ENCODE data around the gene TKTL1. TPM values are rescaled to one million over a fixed set of nuclear protein-coding genes. Genes with fewer than 3 reads are reported as not detected.

Gene TKTL1
- polyA plus RNA-seq, 12 donors, result 0.08 to 0.63 (median 0.35) TPM; not detected in 2

GRCh38 chrX:154308108-154308946, 12.7 kb downstream of the TKTL1 start:
- peak; percentile 25 for DNase-seq

- no peak for DNase-seq
Observed at GRCh38 chrX:154309041-154309775, 13.6 kb downstream of the TKTL1 start.

- DNase-seq, result no peak
Observed at GRCh38 chrX:154310616-154311536, 15.3 kb downstream of the TKTL1 start.

DNA sequence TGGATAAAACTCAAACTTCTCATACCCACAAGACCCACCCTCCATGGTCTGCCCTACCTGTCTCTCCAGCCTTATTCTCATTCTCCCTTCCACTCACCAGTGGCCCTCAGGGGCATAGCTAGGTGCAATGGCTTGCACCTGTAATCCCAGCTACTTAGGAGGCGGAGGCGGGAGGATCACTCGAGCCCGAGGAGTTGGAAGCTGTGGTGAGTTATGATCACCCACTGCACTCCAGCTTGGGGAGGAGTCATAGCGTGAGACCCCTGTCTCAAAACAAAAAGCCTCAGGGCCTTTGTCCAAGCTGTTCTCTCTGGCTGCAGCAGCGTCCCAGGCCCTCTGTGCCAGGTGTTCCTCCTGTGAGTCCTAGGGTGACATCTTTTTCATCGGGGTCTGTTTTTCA, 16.5 kb downstream of the TKTL1 start:
- no peak for DNase-seq

- no peak for DNase-seq
Observed at GRCh38 chrX:154313147-154313546, 17.6 kb downstream of the TKTL1 start.

DNA sequence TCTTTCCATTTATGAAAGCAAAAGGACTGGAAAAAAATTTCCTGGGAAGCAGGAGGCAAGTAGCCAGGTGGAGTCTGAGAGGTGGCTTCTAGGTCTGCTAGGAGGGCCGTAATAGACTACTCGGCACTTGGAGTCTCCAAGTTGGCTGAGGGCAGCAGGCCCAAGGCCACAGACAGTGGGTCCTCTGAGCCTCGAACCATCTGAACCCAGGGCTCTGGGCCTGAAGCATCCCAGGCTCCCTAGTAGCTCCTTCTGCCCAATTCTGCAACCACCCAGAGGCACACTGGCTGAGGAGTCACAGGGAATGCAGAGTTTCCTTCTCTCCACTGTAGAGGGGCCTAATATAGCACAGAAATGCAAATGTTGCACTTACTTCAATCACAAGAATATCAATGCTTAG, 19.8 kb downstream of the TKTL1 start:
- DNase-seq, result no peak

GRCh38 chrX:154317391-154317995, 21.9 kb downstream of the TKTL1 start:
- DNase-seq, result no peak

DNA sequence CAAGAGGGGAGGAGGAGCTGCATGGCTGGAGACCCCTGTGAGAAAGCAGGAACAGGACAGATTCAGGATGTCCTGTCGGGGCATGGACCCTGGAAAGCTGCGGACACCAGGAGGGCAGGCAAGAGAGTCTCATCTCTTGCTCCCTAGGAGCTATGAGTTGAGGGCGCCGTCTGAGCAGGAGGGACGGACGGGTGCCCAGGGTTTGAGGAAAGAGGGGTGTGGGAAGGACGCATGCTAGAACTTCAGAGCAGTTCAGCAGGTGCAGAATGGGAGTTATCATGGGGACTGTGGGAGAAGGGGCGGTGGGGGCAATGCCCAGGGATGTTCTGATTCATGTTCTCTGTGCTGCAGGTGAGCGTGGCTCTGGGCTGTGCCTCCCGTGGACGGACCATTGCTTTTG, 24.8 kb downstream of the TKTL1 start:
- no peak for DNase-seq

GRCh38 chrX:154321152-154321551, 25.6 kb downstream of the TKTL1 start:
- no peak for DNase-seq

- DNase-seq, result no peak
Observed at GRCh38 chrX:154321594-154321993, 26.0 kb downstream of the TKTL1 start.

- DNase-seq, result no peak
Observed at GRCh38 chrX:154322890-154323289, 27.3 kb downstream of the TKTL1 start.

DNA sequence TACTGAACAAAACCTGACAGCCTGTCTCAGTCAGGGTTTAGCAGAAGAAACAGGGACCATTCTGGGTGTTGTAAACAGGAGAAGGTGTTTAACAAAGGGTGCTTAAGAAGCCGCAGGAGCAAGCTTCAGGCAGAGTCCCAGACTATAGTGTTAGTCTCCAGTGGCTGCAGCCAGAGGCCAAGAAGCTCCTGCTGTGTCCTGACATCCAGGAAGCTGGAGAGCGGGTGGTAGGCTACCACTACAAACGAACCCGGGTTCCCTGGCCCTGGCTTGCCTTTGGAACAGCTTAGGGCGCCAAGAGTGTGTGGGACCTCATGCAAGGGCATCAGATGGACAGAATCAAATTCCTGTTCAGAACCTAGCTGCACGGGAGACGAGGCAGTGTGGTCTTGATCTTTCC, 27.9 kb downstream of the TKTL1 start:
- no peak for DNase-seq

DNA sequence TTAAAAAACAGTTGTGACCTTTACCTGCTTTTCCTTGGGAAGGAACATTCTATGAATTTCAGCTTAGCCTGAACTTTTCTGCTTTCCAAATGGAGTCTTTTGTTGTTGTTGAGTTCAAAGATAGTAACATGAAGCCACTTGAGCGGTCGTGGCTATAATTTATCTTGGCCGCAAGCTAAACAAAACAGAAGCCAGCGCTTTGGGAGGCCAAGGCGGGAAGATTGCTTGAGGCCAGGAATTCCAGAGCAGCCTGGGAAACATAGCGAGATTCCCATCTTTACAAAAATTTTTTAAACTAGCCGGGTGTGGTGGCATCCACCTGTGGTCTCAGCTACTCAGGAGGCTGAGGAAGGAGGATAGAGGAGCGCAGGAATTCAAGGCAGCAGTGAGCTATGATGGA, 29.9 kb downstream of the TKTL1 start:
- DNase-seq, result no peak

DNA sequence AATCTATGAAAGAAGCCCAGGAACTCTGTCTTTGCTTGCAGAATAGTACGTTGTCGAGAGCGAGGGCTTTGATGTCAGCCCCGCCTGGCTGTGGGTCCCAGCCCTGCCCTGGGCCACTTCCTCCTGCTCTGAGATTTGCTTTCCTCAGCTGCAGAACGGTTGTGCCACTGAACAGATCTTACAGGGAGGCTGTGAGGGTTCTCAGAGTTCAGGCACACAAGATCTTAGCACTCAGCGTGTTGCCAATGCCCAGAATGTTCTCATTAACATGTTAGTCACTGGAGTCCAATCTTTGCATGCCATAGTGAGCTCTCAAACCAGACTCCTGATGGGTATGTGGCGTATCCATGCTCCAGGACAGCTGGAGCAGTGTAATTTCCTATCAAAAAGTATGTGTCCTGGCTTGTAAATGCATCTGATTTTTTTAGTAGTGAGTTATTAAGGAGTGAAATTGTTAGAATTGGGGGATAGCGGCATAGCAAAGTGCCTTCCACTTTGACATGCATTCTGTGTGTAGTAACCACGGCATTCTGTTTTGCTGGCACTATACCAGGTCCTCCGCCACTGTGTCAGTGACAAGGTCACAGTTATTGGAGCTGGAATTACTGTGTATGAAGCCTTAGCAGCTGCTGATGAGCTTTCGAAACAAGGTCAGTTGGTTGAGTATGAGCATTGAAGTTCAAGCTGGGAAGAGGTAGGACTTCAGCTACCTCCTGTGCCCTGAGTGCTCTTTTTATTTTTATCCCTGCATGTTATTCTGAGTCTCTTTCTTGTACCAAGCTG, 31.6 kb downstream of the TKTL1 start:
- no peak for DNase-seq

DNA sequence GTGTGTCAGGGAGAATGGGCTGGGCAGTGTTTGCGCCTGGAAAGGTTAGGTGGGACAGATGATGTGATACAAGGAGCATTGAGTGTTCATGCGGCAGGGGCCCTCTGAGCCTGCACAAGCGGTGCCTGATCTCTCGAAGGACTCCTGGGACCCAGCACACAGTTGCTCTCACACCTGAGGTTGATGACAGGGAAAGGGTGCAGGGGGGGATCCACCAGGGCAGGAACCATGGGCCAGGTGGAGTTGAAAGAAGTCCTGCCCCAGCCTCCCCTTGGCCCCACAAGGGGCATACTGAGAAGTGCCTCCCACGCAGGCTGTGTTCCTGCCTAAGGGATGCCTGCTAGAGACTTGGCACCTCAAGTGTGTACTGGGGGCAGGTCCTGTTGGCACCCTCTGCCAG, 33.1 kb downstream of the TKTL1 start:
- no peak for DNase-seq

GRCh38 chrX:154329294-154329693, 33.7 kb downstream of the TKTL1 start:
- no peak for DNase-seq

DNA sequence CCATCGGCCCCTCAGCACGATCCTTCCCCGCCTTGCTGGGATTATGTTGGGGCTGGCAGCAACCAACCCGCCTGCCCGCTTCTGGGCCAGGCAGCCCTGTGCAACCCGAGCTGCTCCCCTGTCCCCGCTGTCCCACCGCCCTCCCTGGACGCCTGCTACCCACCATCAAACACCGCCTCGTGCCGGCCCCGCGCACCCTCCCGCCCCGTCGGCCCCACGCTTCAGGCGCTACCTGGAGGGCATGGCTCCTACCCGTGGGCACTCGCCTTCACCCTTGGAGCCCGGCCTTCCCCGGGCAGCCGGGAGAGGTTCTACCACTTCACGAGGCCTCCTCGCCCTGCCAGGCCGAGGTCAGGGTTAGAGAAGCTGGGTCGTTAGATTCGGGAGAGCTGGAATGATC, 37.0 kb downstream of the TKTL1 start:
- DNase-seq, result no peak

DNA sequence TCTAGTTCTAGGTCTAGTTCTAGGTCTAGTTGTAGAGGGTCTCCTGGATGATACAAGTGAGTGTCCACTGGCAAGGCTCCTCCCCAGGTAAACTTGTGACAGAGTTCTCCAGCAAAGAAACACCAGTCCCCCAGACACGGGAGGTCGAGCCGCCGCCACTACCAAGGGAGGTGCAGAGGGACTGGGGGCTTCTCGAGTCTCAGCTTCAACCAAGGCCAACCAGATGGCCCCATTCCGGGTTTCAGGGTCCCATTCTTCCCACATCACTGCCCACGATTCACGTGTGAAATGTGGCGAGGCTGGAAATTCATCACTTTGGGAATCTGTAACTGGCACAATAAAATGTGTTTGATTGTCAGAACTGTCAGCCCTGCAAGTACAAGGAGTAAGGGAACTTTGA, 37.5 kb downstream of the TKTL1 start:
- DNase-seq, result no peak

DNA sequence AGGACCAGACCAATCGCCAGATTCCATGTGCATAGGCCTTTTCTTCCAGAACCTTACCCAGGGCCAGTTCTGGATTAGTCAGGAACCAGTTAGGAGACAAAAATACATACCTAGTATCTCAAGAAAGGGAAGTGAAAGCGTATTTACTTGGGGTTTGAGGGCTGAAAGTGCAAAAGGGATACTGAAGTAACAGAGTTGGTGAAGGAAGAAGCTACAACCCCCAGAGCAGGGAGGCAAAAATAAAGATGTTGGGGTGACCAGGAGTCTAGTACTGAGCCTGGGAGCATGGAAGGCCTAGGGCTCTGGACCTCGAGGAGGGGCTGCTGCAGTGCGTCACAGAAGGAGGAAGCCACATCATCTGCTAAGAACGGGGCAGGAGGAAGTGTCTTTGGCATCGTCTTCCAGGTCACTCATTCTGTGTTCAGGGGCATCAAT, 38.3 kb downstream of the TKTL1 start:
- DNase-seq, result no peak

DNA sequence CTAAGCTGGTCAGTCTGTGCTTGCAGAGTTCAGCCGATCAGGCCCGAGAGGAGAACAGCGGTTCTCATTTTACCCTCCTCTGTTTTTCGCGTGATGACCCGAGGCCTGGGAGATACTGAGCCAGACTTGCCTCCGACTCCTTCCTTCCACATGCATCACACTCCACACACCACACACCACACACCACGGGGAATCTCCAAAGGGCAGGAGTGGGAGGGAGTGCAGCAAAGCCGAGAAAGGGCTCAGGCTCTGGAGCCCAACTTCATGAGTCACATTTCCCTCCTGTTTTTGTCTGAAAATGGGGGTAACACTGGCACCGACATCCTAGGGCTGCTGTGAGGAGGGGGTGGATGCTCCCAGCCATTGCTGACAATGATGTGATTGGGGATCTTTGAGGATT, 38.9 kb downstream of the TKTL1 start:
- DNase-seq, result no peak

Data from muscle of arm (tissue), 12 donors.